ENCODE results near the gene POLL. TPM values are rescaled to one million over a fixed set of nuclear protein-coding genes. Genes with fewer than 3 reads are reported as not detected.

The POLL gene
- total RNA-seq, 6 donors from 2014 or later: 20.4 to 47.1 (median 31.5) TPM

DNA sequence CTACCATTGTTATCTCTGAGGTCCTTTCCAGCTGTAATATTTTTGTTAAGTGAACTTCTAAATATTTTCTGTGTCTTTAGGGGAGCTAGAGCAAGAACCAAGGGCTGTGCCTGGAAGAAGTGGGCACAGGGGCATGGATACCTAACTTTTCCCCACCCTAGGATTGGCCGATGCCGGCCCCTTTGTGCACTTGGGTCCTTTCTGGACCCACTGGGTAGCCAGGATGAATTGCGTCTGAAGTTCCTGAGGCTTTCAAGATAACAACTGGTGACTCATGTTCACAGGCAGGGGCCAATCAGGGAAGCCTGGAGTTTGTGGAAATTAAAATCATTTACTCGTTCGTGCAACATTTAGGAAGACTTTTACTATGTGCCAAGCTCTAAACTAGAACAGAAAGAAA, 822 bp upstream of the POLL start:
- TF ChIP-seq, protein P1, sequence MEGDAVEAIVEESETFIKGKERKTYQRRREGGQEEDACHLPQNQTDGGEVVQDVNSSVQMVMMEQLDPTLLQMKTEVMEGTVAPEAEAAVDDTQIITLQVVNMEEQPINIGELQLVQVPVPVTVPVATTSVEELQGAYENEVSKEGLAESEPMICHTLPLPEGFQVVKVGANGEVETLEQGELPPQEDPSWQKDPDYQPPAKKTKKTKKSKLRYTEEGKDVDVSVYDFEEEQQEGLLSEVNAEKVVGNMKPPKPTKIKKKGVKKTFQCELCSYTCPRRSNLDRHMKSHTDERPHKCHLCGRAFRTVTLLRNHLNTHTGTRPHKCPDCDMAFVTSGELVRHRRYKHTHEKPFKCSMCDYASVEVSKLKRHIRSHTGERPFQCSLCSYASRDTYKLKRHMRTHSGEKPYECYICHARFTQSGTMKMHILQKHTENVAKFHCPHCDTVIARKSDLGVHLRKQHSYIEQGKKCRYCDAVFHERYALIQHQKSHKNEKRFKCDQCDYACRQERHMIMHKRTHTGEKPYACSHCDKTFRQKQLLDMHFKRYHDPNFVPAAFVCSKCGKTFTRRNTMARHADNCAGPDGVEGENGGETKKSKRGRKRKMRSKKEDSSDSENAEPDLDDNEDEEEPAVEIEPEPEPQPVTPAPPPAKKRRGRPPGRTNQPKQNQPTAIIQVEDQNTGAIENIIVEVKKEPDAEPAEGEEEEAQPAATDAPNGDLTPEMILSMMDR (IDR thresholded peaks at IDR 0.05): no peak
- TF ChIP-seq EP300 (IDR thresholded peaks at IDR 0.05) (no peak), POLR2AphosphoS5 (IDR thresholded peaks at IDR 0.05) (no peak), POLR2A (IDR thresholded peaks at IDR 0.05) (no peak)

DNA sequence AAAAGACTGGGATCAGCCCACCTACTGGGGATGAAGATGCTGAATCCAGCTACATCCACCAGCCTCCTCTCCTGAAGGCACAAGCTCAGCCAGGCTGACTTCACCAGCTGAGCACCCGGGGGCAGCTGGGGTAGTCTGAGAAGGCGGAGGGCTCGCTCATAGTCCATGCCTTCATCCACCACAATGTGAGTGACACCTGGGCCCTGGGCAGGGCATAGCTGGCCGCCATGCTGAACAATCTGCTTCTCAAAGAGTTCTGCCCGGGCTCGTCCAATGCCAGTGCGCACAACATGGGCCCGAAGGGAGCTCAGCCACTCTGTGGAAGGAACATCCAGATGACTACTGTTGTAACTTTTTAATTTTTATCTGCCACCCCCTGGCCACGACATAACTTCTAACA, 2.2 kb downstream of the POLL start:
- DNase-seq (no peak), ATAC-seq (ENCODE audit: low FRiP score in 2 of 2) (no peak)
- Histone ChIP-seq H3K4me1 (peaks cover 12 to 30% (median 20%) of the 10 kb centered on the region in 4 donors), H3K36me3 (peaks cover 0 to 36% (median 24%) of the 10 kb centered on the region in 4 donors), H3K27me3 (no peaks in the 10 kb centered on the region), H3K27ac (no peak overlapping the region), H3K4me3 (no peak overlapping the region), H3K9me3 (no peaks in the 10 kb centered on the region)
- TF ChIP-seq, protein P1 (IDR thresholded peaks at IDR 0.05): no peak
- TF ChIP-seq POLR2A (IDR thresholded peaks at IDR 0.05) (no peak), POLR2AphosphoS5 (IDR thresholded peaks at IDR 0.05) (no peak), EP300 (IDR thresholded peaks at IDR 0.05) (no peak)
- WGBS, 2 donors: 95 to 97% methylated on average over 9 of the region's 9 CpGs

More for the DNA sequence above, 822 bp upstream of the POLL start:
- no peak for ATAC-seq (ENCODE audit: low FRiP score in 2 of 2)
- Histone ChIP-seq H3K27ac (no peak overlapping the region), H3K4me3 (peak overlapping the region in 3 of 4 donors; percentile 70 to 94 (median 92)), H3K36me3 (peaks cover 0 to 10% (median 4%) of the 10 kb centered on the region in 4 donors), H3K9me3 (no peaks in the 10 kb centered on the region), H3K27me3 (no peaks in the 10 kb centered on the region), H3K4me1 (peaks cover 12 to 34% (median 20%) of the 10 kb centered on the region in 4 donors)
- WGBS, 2 donors: 77 to 83% methylated on average over 5 of the region's 5 CpGs
- no peak for DNase-seq

DNA sequence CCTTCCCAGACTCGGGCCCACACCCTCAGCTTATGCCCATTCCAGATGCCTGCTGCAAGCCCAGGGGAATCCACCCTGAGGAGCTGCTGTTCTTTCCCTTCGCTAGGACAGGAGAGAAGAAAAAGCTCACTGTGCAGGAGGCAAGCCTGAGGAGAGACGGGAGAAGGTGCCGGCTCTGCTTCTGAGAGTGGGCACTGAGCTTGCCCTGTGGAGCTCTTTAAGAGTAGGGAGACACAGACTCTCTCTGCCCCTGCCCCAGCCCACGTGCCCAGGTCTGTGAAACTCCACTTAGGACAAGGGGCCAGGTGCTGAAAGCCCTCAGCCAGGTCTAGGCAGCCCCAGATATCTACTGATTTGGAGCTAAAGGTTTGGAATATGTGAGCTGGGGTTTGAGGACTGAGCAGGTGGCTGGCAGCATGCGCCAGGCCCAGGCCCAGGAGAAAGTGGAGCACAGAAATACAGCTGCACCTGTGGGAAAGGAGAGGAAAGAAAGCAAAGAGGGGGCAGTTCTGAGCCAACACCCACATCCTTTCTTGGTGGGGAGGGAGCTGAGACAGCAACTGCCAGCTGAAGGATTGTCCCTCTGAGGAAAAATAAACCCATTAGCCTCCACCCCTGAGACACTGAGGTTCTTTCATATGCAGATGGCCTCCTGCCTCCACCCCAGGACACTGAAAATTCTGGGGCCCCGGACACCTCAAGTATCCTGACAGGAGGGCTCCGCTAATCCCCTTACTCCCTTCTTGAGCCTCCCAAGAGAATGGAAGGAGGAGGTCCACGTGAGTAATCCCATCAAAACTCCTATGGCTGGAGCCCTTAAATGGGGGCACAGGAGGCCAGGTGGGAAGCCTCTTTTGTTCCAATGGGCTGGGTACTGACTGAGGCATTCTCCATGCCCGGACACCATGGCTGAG, 7.3 kb downstream of the POLL start:
- no peak for TF ChIP-seq EP300 (IDR thresholded peaks at IDR 0.05)

DNA sequence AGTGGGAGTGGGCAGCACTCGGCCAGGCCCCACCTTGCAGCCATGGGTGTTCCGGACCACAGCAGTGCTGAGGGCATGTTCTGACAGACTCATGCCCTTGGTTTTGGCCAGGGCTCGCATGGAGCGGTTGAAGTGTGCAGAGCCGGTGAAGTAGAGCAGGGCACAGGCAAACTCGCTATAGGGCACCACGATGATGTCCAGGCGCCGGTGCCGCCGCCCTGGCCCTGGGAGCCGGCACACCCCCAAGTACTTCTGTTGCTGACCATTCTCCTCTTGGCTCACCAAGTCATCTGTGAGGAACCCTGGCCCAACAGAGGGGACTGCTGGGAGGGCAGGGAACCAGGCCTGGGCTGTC, 8.6 kb downstream of the POLL start:
- H3K4me3 ChIP-seq: no peak overlapping the region
- WGBS, 2 donors: 95 to 96% methylated on average over 6 to 10 of the region's 12 CpGs
- no peak overlapping the region for H3K27ac ChIP-seq
- TF ChIP-seq, protein P1 (IDR thresholded peaks at IDR 0.05): no peak
- TF ChIP-seq EP300 (IDR thresholded peaks at IDR 0.05) (no peak), POLR2A (IDR thresholded peaks at IDR 0.05) (no peak), POLR2AphosphoS5 (IDR thresholded peaks at IDR 0.05) (no peak)
- ATAC-seq (ENCODE audit: low FRiP score in 2 of 2) (no peak), DNase-seq (peak in 1 of 2 donors; percentile 56)
- no peaks in the 10 kb centered on the region for H3K4me1 ChIP-seq
- no peaks in the 10 kb centered on the region for H3K27me3 ChIP-seq
- H3K36me3 ChIP-seq: peaks cover 0 to 63% (median 48%) of the 10 kb centered on the region in 4 donors
- no peaks in the 10 kb centered on the region for H3K9me3 ChIP-seq

More for the DNA sequence above, 7.3 kb downstream of the POLL start:
- 85 to 96% methylated on average over 7 to 10 of the region's 10 CpGs for WGBS, 2 donors
- no peaks in the 10 kb centered on the region for H3K9me3 ChIP-seq
- no peak overlapping the region for H3K27ac ChIP-seq
- ATAC-seq (ENCODE audit: low FRiP score in 2 of 2) (no peak), DNase-seq (no peak)
- H3K4me3 ChIP-seq: no peak overlapping the region
- H3K27me3 ChIP-seq: no peaks in the 10 kb centered on the region
- no peaks in the 10 kb centered on the region for H3K4me1 ChIP-seq
- H3K36me3 ChIP-seq: peaks cover 0 to 69% (median 51%) of the 10 kb centered on the region in 4 donors

DNA sequence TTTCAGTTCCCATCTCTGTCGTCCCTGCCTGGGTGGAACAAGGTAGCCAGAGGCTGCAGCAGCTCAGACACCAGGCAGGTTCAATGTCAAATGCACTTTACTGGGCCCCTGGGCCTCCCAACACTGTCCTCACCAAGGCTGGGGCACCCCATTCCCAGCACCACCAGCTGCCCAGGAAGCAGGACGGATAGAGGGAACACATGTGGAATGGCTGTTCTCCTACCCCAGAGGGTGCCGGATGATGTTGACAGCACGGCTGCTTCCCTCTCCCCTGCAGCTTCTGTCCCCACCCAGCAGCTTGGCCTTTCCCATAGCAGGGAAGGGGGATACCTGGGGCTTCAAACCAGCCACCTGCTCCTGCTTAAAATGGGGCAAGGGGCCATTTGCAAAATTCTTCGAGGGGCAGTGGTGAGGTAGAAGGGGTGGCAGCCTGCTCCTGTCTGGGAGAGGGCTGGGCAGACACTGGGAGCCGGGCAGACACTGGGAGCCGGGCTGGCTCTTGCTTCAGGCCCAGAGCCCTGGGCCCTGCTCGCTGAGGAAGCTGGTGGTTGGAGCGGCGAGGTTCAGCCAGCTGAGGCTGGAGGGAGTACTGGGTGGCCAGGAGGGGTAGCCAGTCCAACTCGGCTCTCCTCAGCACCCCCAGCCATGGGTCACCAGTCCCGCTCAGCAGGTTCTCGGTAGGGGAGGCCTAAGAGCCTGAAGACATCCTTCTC, 9.1 kb downstream of the POLL start:
- Histone ChIP-seq H3K27me3 (no peaks in the 10 kb centered on the region), H3K4me3 (no peak overlapping the region), H3K27ac (no peak overlapping the region), H3K36me3 (peaks cover 0 to 61% (median 47%) of the 10 kb centered on the region in 4 donors), H3K9me3 (no peaks in the 10 kb centered on the region), H3K4me1 (no peaks in the 10 kb centered on the region)
- 80 to 90% methylated on average over 3 to 13 of the region's 13 CpGs for WGBS, 2 donors
- ATAC-seq (ENCODE audit: low FRiP score in 2 of 2) (no peak), DNase-seq (peak in 1 of 2 donors; percentile 49)
- no peak for TF ChIP-seq POLR2A (IDR thresholded peaks at IDR 0.05)
- no peak for TF ChIP-seq POLR2AphosphoS5 (IDR thresholded peaks at IDR 0.05)
- TF ChIP-seq EP300 (IDR thresholded peaks at IDR 0.05): no peak
